NT2/D1 (cell line): ENCODE measurements around the gene YPEL2.
"Not testable (repeated sequence)": the region's sequence is repeated elsewhere in the genome, so short reads cannot be mapped to it uniquely, and the experiment has no call there.

Experiments
- DNase-seq: peaks from one replicate; pipeline ENCODE4 v3.0.0-alpha.2; 2011; ENCODE audit warnings: low read depth, low spot score
- H3K27me3 ChIP-seq: 2 replicates; pipeline ENCODE4 v1.6.0; 2011; ENCODE audit warnings: mild to moderate bottlenecking; ENCODE audit not compliant: insufficient read length, insufficient read depth
- H3K36me3 ChIP-seq: 2 replicates; pipeline ENCODE4 v1.6.1; 2011; ENCODE audit warnings: mild to moderate bottlenecking, low read length, mixed read lengths; ENCODE audit not compliant: insufficient read depth, insufficient read length
- H3K4me1 ChIP-seq: 2 replicates; pipeline ENCODE4 v1.5.1; 2011; ENCODE audit not compliant: insufficient read depth, insufficient read length
- H3K4me3 ChIP-seq: 2 replicates; pipeline ENCODE4 v1.5.1; 2011; ENCODE audit warnings: low read depth; ENCODE audit not compliant: insufficient read length
- H3K9ac ChIP-seq: 2 replicates; pipeline ENCODE4 v1.6.0; 2011; ENCODE audit warnings: low read depth; ENCODE audit not compliant: insufficient read length
- H3K9me3 ChIP-seq: 2 replicates; pipeline ENCODE4 v1.5.1; 2011; ENCODE audit warnings: mild to moderate bottlenecking, low read length; ENCODE audit not compliant: insufficient read depth
- SUZ12 ChIP-seq: IDR thresholded peaks from 2 replicates; pipeline ENCODE4 v1.6.1; 2011; ENCODE audit not compliant: insufficient read length, insufficient read depth; ENCODE audit errors: extremely low read depth
- YY1 ChIP-seq: IDR thresholded peaks from 2 replicates; pipeline ENCODE4 v1.6.1; 2011; ENCODE audit not compliant: insufficient read length, insufficient read depth
- ZNF274 ChIP-seq: IDR thresholded peaks from 2 replicates; pipeline ENCODE4 v1.6.1; 2011; ENCODE audit warnings: mild to moderate bottlenecking, low read depth, low read length

Gene YPEL2

DNA sequence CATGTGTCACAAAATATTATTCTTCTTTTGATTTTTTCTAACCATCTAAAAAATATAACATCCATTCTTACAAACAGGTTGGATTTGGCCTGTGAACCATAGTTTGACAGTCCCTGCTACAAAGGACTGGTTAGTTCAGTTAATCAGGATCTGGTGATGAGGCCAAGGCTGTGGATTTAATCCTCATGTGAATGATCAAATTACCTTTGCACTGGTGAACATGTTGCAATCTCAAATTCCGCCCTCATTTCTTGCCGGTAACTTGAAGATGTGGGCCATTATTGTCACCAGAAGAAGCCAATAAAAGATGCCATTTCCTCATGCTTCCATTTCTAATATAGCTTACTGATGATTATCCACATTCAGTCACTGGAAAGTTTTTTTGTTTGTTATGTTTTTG is 35.3 kb upstream of the YPEL2 start:
- Histone ChIP-seq H3K27me3 (peaks cover 18% of the 10 kb centered on the region), H3K9ac (no peak overlapping the region), H3K9me3 (no peaks in the 10 kb centered on the region), H3K36me3 (no peaks in the 10 kb centered on the region), H3K4me1 (no peaks in the 10 kb centered on the region), H3K4me3 (no peak overlapping the region)
- no peak for DNase-seq
- TF ChIP-seq YY1: no peak
- no peak for TF ChIP-seq SUZ12
- TF ChIP-seq ZNF274: no peak

DNA sequence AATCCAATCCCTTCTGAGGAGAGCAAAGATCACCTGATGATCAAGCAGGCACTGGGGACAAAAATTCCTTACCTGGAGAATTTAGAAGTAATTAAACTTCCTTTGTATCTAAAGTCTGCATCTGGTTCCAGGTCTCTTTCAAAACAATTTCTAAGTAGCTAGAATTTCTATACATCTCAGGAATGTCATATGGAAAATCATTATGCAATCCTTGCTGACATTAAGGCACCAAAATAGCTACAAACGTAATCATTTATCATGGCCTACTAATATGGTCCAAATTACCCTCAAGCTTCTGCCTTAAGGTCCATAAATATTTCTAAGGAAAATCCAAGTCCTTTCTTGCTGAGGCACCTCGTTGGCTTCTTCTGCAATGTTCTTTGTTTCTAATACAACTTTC is 32.9 kb upstream of the YPEL2 start:
- peaks cover 3% of the 10 kb centered on the region for H3K27me3 ChIP-seq
- H3K36me3 ChIP-seq: no peaks in the 10 kb centered on the region
- DNase-seq: no peak
- no peak for TF ChIP-seq ZNF274
- TF ChIP-seq YY1: no peak
- TF ChIP-seq SUZ12: no peak
- H3K9me3 ChIP-seq: no peaks in the 10 kb centered on the region
- no peak overlapping the region for H3K4me3 ChIP-seq
- H3K4me1 ChIP-seq: no peaks in the 10 kb centered on the region
- no peak overlapping the region for H3K9ac ChIP-seq

DNA sequence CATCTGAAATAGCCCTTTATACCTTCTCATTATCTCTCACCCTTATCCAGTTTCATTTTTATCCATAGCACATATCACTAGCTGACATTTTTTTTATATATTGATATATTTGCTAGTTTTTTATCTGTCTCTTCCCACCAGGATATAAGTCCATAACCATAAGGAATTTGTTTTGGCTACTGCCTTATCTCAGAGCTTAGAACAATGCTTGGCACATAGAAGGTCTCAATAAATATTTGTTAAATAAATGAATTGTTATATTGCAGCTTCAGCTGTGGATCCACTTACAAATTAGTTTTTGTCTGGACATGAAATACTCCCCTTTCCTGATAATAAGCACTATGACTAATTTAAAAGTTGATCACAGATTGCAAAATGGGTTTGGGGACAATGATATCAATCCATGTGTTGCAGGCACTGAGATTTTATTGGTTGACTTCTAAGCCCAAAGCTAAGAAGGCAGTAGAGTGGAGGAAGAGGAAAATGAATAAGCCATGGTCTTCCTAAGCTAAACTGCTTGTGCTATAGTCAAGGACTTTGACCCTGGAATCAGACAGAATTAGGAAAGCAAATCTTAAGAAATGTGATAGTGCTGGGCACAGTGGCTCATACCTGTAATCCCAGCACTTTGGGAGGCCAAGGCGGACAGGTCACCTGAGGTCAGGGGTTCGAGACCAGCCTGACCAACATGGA is 31.9 kb upstream of the YPEL2 start:
- TF ChIP-seq SUZ12 (no peak), ZNF274 (no peak), YY1 (no peak)
- H3K27me3 ChIP-seq: no peaks in the 10 kb centered on the region
- no peak for DNase-seq
- no peak overlapping the region for H3K9ac ChIP-seq
- no peaks in the 10 kb centered on the region for H3K36me3 ChIP-seq
- H3K4me1 ChIP-seq: no peaks in the 10 kb centered on the region
- no peaks in the 10 kb centered on the region for H3K9me3 ChIP-seq
- H3K4me3 ChIP-seq: no peak overlapping the region

DNA sequence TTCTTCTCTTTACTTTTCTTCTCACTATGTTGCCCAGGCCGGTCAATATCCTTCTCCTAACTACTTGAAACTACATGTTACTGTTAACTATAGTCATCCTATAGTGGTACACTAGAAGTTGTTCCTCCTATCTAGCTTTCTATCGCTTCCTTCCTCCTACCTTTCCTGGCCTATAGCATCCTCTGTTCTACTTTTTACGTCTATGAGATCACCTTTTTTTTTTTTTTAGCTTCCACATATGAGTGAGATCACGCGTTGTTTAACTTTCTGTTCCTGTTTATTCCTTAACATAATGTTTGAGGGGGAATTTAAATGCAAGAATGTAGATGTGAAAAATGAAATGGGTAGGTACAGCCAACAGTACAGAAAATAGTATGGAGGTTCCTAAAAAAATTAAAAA is 30.5 kb upstream of the YPEL2 start:
- DNase-seq: no peak
- Histone ChIP-seq H3K4me3 (no peak overlapping the region), H3K9me3 (no peaks in the 10 kb centered on the region), H3K36me3 (no peaks in the 10 kb centered on the region), H3K4me1 (no peaks in the 10 kb centered on the region), H3K27me3 (no peaks in the 10 kb centered on the region), H3K9ac (no peak overlapping the region)
- TF ChIP-seq YY1 (no peak), ZNF274 (no peak), SUZ12 (no peak)

DNA sequence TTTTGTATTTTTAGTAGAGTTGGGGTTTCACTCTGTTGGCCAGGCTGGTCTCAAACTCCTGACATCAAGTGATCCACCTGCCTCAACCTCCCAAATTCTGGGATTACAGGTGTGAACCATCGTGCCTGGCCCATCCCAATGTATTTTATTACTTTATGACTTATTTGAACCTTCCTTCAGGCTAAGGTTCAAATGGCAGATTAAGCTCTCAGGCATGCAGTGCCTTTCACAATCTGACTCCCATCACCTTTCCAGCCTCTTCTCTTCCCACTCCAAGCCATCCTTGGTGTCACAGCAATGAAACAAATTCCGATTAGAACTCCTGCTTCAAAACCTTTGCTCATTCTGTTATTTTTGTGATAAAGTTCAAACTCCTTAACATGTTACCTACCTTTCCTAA is 26.6 kb upstream of the YPEL2 start:
- Histone ChIP-seq H3K9me3 (no peaks in the 10 kb centered on the region), H3K36me3 (no peaks in the 10 kb centered on the region), H3K4me3 (no peak overlapping the region), H3K9ac (no peak overlapping the region), H3K4me1 (no peaks in the 10 kb centered on the region), H3K27me3 (no peaks in the 10 kb centered on the region)
- TF ChIP-seq SUZ12: no peak
- no peak for TF ChIP-seq YY1
- no peak for TF ChIP-seq ZNF274
- no peak for DNase-seq

DNA sequence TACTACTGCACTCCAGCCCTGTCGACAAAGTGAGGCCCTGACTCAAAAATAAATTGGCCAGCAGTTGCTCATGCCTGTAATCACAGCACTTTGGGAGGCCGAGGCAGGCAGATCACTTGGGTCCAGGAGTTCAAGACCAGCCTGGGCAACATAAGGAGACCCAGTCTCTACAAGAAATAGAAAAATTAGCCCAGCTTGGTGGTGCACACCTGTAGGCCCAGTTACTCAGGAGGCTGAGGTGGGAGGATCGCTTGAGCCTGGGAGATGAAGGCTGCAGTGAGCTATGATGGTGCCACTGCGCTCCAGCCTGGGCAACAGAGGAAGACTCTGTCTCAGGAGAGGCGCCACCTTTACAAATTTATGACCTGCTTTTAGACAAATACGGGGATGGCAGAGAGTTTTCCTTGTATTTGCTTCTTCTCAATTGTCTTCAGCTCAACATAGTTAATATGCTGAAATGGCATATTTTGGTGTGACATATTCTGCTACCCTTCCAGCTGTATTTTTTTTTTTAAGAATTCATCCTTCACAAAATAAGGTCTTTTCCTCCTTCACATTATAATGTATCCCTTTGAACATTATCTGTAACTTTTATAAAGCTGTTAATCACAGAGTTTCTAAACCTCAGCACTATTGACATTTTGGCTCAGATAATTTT is 21.1 kb upstream of the YPEL2 start:
- no peaks in the 10 kb centered on the region for H3K36me3 ChIP-seq

DNA sequence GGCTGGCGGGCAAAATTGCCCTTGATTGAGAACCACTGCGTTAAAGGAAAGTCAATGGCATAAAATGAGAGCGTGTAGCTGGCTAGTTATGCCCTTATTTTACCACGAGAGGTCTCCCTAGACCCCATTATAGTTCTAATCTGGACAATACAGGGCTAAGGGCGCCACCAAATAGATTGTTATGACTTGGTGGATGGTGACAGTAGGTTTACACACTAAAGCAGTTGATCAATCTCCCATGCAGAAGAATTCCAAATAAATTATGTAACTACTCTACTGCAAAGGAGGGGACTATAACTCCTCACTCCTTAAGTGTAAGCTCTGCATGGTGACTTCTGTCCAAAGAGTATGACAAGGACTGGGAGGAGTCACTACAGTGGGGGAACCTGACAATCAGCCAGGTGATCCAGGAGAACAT is 20.4 kb upstream of the YPEL2 start:
- H3K9me3 ChIP-seq: no peaks in the 10 kb centered on the region
- no peak for DNase-seq
- no peak overlapping the region for H3K4me3 ChIP-seq
- no peak overlapping the region for H3K9ac ChIP-seq
- H3K4me1 ChIP-seq: no peaks in the 10 kb centered on the region
- no peaks in the 10 kb centered on the region for H3K27me3 ChIP-seq
- H3K36me3 ChIP-seq: no peaks in the 10 kb centered on the region
- no peak for TF ChIP-seq ZNF274
- no peak for TF ChIP-seq SUZ12
- TF ChIP-seq YY1: no peak

More for the DNA sequence above, 21.1 kb upstream of the YPEL2 start:
- Histone ChIP-seq H3K9me3 (no peaks in the 10 kb centered on the region), H3K4me1 (no peaks in the 10 kb centered on the region), H3K9ac (no peak overlapping the region), H3K27me3 (no peaks in the 10 kb centered on the region), H3K4me3 (no peak overlapping the region)
- DNase-seq: no peak
- TF ChIP-seq SUZ12 (no peak), YY1 (no peak), ZNF274 (no peak)

DNA sequence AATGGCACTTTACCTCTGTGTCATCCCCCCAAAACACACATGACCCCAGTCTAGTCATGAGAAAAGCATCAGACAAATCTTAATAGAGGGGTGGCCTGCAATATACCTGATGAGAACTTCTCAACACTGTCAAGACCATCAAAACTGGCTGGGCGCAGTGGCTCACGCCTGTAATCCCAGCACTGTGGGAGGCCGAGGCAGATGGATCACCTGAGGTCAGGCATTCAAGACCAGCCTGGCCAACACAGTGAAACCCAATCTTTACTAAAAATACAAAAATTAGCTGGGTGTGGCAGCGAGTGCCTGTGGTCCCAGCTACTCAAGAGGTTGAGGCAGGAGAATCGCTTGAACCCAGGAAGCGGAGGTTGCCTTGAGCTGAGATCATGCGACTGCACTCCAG is 19.9 kb upstream of the YPEL2 start:
- not testable (repeated sequence) for H3K4me1 ChIP-seq, H3K9ac ChIP-seq, H3K36me3 ChIP-seq, DNase-seq, H3K9me3 ChIP-seq, H3K4me3 ChIP-seq, H3K27me3 ChIP-seq
